ENCODE results near the gene GUCY1B1.

GUCY1B1 gene

GRCh38 chr4:155759372-155760252, 791 bp downstream of the GUCY1B1 start:
- no peak for DNase-seq (ENCODE audit: low read depth, low spot score)
- H3K4me3 ChIP-seq (ENCODE audit: low read length): peak overlapping the region; percentile 58

DNA sequence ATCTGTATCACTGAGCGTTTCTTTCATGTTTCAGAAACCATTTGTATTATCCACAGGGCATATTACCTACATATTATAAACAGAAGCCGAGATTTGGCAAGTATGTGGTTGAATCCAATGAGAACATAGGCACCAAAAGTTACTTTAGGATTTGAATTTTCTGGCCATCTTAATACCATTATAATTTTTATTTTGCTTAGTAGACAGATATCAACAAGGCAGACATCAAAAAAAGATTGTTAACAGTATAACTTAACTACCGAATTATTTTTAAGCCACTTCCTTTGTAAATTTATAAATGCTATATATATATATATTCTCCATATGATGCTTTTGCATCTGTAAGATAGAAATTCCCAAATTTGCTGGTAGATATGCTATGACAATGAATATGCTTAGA, 2.2 kb downstream of the GUCY1B1 start:
- DNase-seq (ENCODE audit: low read depth, low spot score): no peak
- H3K4me3 ChIP-seq (ENCODE audit: low read length): no peak overlapping the region

- DNase-seq (ENCODE audit: low read depth, low spot score): no peak
- no peak overlapping the region for H3K4me3 ChIP-seq (ENCODE audit: low read length)
Observed at GRCh38 chr4:155761916-155762315, 3.1 kb downstream of the GUCY1B1 start.

DNA sequence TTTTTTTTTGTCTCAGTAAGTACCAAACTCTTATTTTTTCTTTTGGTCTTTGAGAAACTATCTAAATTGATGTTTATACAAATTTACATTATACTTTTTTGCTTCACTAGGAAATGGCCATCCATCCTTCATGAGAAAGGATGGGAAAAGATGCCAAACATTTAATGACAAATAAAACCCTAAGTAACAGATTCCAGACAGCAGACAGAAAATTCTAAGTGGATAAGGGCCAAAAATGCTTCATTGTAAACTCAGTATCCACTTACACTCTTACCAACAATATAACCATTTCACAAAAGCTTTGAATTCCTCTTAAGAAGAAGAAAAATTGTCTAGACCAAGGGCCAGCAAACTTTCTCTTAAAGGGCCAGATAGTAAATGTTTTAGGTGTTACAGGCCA, 3.5 kb downstream of the GUCY1B1 start:
- DNase-seq (ENCODE audit: low read depth, low spot score): no peak
- no peak overlapping the region for H3K4me3 ChIP-seq (ENCODE audit: low read length)

DNA sequence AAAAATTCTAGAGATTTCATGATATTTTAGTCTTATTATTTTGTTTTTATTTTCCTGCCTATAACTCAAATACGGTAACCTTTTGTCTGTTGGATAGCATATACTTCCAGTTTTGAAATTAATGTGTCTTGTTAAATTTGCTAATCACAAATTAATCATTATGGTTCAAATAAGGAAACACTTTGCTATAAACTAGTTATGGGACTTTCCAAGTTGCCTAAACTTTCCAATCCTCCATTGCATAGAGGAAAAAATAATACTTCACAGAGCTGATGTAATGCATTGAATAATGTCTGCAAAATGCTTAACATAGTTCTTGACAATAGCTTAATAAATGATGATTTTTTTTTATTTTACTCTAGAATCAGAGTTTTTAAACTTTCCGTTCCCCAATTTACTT, 4.7 kb downstream of the GUCY1B1 start:
- no peak for DNase-seq (ENCODE audit: low read depth, low spot score)
- no peak overlapping the region for H3K4me3 ChIP-seq (ENCODE audit: low read length)

GRCh38 chr4:155765149-155765548, 6.3 kb downstream of the GUCY1B1 start:
- no peak for DNase-seq (ENCODE audit: low read depth, low spot score)
- H3K4me3 ChIP-seq (ENCODE audit: low read length): no peak overlapping the region

- no peak for DNase-seq (ENCODE audit: low read depth, low spot score)
Observed at GRCh38 chr4:155766622-155767021, 7.8 kb downstream of the GUCY1B1 start.

DNA sequence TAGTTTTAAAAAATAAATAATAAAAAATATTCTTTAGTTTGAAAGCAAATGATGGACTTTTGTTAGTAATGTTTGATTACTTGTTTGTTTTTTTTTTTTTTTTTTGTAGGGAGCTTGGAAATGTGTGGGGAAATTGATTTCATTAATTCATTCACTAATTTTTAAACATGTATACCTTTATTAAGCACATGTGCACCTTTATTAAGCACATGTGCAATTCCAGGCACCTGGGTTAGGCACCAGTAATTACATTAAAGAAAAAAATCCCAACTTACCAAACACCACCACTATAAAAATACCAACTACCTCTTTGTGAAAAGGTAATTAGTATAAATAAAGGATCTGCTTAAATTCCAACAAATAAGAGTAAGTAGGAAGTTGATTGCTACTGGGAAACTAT, 9.5 kb downstream of the GUCY1B1 start:
- no peak overlapping the region for H3K4me3 ChIP-seq (ENCODE audit: low read length)
- DNase-seq (ENCODE audit: low read depth, low spot score): no peak

More at GRCh38 chr4:155766622-155767021, 7.8 kb downstream of the GUCY1B1 start:
- H3K4me3 ChIP-seq (ENCODE audit: low read length): no peak overlapping the region

DNA sequence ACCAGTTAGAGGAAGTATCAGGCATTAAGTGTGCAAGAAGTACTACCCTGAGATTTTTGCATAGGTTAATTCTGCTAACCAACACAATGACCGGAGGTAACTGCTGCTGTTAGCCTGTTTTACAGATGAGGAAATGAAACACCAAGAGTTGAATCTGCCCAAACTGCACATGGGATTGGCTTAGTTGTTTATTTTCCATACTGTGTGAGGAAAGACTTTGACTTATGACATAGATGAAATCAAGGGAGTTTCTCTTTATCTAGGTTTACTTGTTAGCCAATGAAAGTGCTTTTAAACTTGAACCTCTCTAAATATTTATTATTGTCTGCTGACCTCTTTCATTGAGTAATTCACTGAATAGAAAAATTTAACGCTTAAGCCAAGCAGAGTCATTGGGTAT, 10.3 kb downstream of the GUCY1B1 start:
- no peak overlapping the region for H3K4me3 ChIP-seq (ENCODE audit: low read length)
- DNase-seq (ENCODE audit: low read depth, low spot score): no peak

DNA sequence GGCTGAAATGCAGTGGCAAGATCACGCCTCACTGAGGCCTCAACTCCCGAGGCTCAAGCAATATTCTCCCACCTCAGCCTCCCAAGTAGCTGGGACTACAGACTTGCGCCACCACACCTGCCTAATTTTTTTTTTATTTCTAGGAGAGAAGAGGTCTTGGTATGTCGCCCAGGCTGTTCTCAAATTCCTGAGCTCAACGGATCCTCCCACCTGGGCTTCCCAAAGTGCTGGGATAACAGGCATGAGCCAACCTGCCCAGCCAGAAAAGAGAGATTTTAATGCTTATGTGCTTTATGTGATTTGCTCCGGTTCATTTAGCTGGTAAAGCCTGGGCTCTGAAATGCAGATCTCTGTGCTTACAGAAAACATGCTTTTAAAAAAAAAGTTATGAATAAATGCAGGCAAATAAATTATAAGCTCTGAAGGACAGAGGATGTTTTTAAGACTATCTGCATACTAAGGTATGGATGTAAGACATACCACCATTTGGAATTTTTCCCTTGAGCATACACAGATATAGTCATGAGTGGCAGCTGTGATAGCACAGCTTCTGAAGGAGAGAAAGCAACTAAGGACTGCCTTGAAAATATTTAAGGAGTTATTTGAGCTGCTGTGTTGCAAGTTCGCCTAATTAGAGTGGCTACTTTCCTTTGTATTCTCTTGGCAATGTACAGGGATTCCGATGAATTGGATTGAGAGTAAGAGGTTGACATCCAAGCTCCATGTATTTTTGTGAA, 13.8 kb downstream of the GUCY1B1 start:
- no peak for DNase-seq (ENCODE audit: low read depth, low spot score)
- H3K4me3 ChIP-seq (ENCODE audit: low read length): no peak overlapping the region

DNA sequence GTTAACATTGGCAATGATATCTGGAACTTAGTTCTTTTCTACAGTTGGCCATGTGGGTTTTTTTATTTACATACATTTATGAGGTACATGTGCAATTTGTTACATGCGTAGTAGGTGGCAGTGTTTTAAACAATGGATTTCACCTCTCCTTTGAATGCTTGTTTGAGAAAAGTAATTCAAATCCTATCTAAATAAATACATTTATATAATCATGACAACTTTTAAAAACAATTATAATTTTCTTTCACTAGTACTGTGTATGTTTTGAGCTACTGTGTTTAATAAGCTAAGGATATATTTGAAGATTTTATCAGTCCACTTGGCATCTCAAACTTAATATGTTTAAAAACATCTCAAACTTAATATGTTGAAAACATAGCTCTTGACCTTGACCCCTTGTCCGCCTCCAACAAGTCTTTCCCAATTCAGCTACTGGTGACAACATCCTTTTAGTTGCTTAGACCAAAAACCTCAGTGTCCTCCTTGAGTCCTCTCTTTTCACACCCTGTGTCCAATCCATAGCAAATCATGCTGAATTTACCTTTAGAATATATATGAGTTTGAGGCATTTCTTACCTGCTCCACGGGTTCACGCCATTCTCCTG, 14.5 kb downstream of the GUCY1B1 start:
- H3K4me3 ChIP-seq (ENCODE audit: low read length): no peak overlapping the region
- no peak for DNase-seq (ENCODE audit: low read depth, low spot score)

DNA sequence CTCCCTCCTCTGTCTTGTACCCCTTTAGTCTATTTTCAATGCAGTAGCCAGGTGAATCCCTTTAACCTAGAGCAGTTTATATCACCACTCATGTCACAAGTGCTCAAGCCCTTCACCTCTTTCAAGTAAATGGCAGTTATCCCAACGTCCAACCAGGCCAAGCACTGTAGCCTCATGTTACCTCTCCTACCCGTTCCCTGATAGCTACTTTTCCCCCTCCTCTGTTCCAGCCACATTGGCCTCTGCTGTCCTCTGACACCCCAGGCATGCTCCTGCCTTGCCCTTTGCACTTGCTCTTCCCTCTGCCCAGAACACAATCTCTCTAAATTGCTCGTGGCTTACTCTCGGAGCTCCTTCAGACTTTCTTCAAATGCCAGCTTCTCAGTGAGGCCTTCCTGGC, 15.2 kb downstream of the GUCY1B1 start:
- no peak for DNase-seq (ENCODE audit: low read depth, low spot score)
- H3K4me3 ChIP-seq (ENCODE audit: low read length): no peak overlapping the region

DNA sequence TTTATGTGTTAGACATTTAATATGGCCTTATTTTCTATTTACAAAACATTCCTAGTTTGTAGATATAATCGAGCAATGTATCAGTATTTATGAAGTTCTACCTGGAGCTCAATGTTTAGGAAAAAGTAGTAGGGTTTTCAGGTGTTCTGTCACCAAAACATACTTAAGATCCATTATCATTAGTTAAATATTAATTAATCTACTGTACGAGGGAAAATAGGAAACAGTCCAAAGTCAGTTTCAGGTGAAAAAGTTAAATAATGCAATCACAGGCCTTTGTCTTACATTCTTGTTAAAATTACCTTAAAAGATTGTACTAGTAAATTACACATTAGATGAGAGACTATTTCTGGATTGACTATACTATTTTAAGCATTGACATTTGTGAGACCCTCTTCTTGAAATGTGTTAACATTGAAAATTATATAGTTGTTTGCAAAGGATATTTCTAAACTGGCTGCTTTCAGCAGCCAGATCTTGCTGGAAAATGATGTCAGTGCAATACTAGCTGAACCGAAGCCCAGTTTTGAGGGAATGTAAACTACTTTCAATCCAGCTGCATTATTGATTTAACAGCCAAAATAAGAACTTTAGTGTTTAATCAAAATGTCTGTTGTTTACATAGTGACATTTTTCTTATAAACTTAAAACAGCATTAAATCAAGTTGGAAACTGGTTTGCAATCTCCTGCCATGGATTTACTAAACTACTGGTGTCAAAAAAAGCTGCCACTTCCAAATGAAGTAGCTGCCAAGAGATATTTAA, 19.3 kb downstream of the GUCY1B1 start:
- H3K4me3 ChIP-seq (ENCODE audit: low read length): no peak overlapping the region
- no peak for DNase-seq (ENCODE audit: low read depth, low spot score)

DNA sequence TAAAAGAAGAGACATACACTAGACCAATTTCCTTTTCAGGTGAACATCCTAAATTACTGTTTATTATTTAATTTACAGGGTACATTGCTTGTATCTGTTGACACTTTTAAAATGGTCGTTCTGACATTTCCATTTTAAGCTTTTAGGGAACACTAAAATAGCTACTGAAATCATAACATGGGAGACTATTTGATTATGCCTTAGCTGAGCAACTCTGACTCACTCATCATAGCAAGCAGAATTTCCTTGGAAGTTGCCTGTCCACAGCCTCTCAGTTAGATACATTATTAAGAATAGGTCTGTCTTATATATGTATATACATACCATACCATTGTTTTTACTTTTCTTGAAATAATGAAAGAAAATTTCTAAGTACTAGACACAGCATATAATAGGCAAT, 22.0 kb downstream of the GUCY1B1 start:
- DNase-seq (ENCODE audit: low read depth, low spot score): no peak
- H3K4me3 ChIP-seq (ENCODE audit: low read length): no peak overlapping the region

GRCh38 chr4:155781249-155781831, 22.5 kb downstream of the GUCY1B1 start:
- H3K4me3 ChIP-seq (ENCODE audit: low read length): no peak overlapping the region
- DNase-seq (ENCODE audit: low read depth, low spot score): no peak

GRCh38 chr4:155784637-155785036, 25.8 kb downstream of the GUCY1B1 start:
- H3K4me3 ChIP-seq (ENCODE audit: low read length): no peak overlapping the region
- no peak for DNase-seq (ENCODE audit: low read depth, low spot score)

DNA sequence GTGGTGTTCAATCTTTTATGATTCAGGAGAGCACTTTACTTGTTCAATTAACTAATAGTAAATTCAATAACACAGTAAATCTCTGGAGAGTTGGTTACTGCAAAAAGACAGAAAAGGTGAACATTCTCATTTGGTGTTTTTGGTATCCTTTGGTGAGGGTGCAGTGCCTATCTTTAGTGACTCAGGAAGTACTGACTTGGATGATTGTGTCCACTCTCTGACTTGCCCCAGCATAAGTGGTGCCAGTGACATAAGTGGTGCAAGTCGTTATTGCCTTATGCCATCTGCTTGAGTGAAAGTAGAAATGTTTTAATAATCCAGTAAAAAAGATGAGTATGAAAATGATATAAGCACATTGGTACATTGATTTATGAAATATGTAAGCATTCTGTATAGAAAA, 27.0 kb downstream of the GUCY1B1 start:
- H3K4me3 ChIP-seq (ENCODE audit: low read length): no peak overlapping the region
- no peak for DNase-seq (ENCODE audit: low read depth, low spot score)

DNA sequence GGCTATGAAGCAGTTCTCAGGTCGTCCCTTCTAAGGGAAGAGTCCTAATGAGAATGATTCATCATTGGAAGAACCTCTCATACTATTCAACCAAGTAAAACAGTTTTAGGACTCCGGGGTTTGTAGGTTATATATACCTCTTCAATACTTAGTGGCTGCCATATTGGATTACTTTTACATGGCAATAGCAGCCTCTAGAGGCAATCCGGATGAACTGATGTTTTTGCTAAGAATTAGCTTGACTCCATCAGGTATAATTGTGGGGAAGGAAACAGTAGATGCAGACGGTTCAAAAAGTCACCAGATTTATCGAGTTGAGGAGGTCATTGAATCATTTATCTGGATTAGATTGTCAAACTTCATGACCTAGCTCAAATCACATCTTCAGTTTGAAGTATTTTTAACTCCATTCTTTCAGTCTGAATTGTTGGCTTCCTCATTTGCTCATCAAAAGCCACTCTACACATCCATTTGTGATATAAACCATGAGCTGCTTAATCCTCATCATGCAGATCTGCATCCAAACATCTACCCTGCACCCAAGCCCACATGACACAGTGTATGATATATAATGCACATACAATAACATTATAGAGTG, 28.4 kb downstream of the GUCY1B1 start:
- peak; percentile 60 for DNase-seq (ENCODE audit: low read depth, low spot score)
- H3K4me3 ChIP-seq (ENCODE audit: low read length): no peak overlapping the region

GRCh38 chr4:155789391-155789790, 30.6 kb downstream of the GUCY1B1 start:
- H3K4me3 ChIP-seq (ENCODE audit: low read length): no peak overlapping the region
- no peak for DNase-seq (ENCODE audit: low read depth, low spot score)

Data from Jurkat, Clone E6-1 (cell line).